PC-9 (cell line): ENCODE data around the gene RASAL2. TPM values are rescaled to one million over a fixed set of nuclear protein-coding genes. Genes with fewer than 3 reads are reported as not detected.

Experiments
- BruUV-seq: library from RNA; stranded (reverse); fragments of 400-500 nt; replicated peaks from 2 replicates; lab custom pipeline; 2021; lab: Mats Ljungman, UMichigan
- CTCF ChIA-PET: fragments of 300-600 bp; sonication (Branson Sonifier 250); formaldehyde crosslinking; loops from one replicate; lab custom pipeline; 2022; ENCODE audit warnings: antibody characterized with exemption; lab: Charles Lee
- POLR2A ChIA-PET: fragments of 300-600 bp; sonication (Branson Sonifier 250); formaldehyde crosslinking; loops from one replicate; lab custom pipeline; 2022; ENCODE audit warnings: antibody characterized with exemption; ENCODE audit not compliant: unreplicated experiment; lab: Charles Lee
- DNase-seq, 2 experiments: peaks; one replicate each; pipeline versions ENCODE4 v3.0.0 to v3.0.0-alpha.2; 2015 to 2022; ENCODE audit warnings: mixed read lengths in 1 of 2
- H2AFZ ChIP-seq: fragments of 200-600 bp; sonication (generic); 2 replicates; pipeline ENCODE4 v1.8.1; 2017; ENCODE audit warnings: antibody characterized with exemption
- H3F3A ChIP-seq: fragments of 200-600 bp; sonication (generic); 2 replicates; pipeline ENCODE4 v1.8.1; 2017; ENCODE audit warnings: antibody characterized with exemption, mild to moderate bottlenecking, low read depth; ENCODE audit not compliant: insufficient read depth
- H3K27ac ChIP-seq: fragments of 200-600 bp; sonication (generic); 2 replicates; pipeline ENCODE4 v1.6.1; 2016; ENCODE audit warnings: mixed run types
- H3K27me3 ChIP-seq: fragments of 200-600 bp; sonication (generic); 2 replicates; pipeline ENCODE4 v1.6.1; 2016; ENCODE audit warnings: low read depth, mixed run types; ENCODE audit not compliant: insufficient read depth
- H3K36me3 ChIP-seq: fragments of 200-600 bp; sonication (generic); 2 replicates; pipeline ENCODE4 v1.6.1; 2016; ENCODE audit warnings: low read depth, mixed run types
- H3K4me1 ChIP-seq: fragments of 200-600 bp; sonication (generic); replicated peaks from 2 replicates; pipeline ENCODE4 v1.6.1; 2016; ENCODE audit warnings: mixed run types; ENCODE audit not compliant: insufficient read depth
- H3K4me2 ChIP-seq: fragments of 200-600 bp; sonication (generic); 2 replicates; pipeline ENCODE4 v1.6.1; 2017; ENCODE audit warnings: mixed run types
- H3K4me3 ChIP-seq: fragments of 200-600 bp; sonication (generic); 2 replicates; pipeline ENCODE4 v1.6.1; 2016; ENCODE audit warnings: mixed run types
- H3K79me2 ChIP-seq: fragments of 200-600 bp; sonication (generic); 2 replicates; pipeline ENCODE4 v1.6.1; 2017; ENCODE audit warnings: low read depth, mixed run types
- H3K9me2 ChIP-seq: fragments of 200-600 bp; sonication (generic); 2 replicates; pipeline ENCODE4 v1.8.1; 2017; ENCODE audit warnings: mild to moderate bottlenecking; ENCODE audit not compliant: insufficient read depth
- H3K9me3 ChIP-seq: fragments of 200-600 bp; sonication (generic); 2 replicates; pipeline ENCODE4 v1.8.1; 2016; ENCODE audit warnings: low read depth; ENCODE audit not compliant: insufficient read depth
- H4K20me1 ChIP-seq: fragments of 200-600 bp; sonication (generic); 2 replicates; pipeline ENCODE4 v1.8.1; 2017; ENCODE audit not compliant: insufficient read depth
- CTCF ChIP-seq: fragments of 200-600 bp; sonication (generic); conservative IDR thresholded peaks from 2 replicates; pipeline ENCODE4 v1.6.1; 2017; ENCODE audit warnings: mixed run types, antibody characterized with exemption, mild to moderate bottlenecking, moderate library complexity
- EZH2 ChIP-seq: fragments of 200-600 bp; sonication (generic); IDR thresholded peaks from 2 replicates; pipeline ENCODE4 v1.8.0; 2017; ENCODE audit warnings: antibody characterized with exemption, low read depth
- intact Hi-C: fragments of 100-400 bp; cut with micrococcal nuclease; formaldehyde crosslinking; loops from one replicate; pipeline ENCODE4 v1.10.0; 2022; ENCODE audit not compliant: unreplicated experiment
- total RNA-seq: library from RNA; stranded (reverse); gene quantifications from 2 replicates; pipeline ENCODE4 v1.2.3, GENCODE V29; 2021

Gene RASAL2
- total RNA-seq, 1 experiment from 2014 or later = 54.1 TPM

- BruUV-seq = no TSS peak
- POLR2A ChIA-PET = no interaction called here
- H3K27ac ChIP-seq = no peak overlapping the region
Measured at GRCh38 chr1:178487070-178487615, 393.2 kb downstream of the RASAL2 start.

DNA sequence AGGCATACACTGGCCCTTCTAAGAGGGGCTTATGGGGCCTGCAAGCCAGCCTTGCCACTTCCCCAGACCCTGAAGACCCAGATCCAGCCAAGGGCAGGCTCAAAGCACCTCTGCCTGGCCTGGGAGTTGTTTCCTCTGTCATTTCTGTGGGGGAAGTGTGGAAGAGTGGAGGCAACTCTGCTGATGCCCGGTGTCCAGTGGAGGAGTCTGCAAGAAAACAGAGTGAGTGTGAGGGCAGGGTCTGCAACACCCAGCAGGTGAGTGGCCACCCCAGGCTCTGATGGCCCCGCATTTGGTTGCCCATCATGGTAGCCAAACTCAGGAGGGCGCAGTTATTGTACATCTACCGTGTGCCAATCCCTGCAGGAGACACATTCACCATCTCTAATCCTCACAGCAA is 394.5 kb downstream of the RASAL2 start:
- Histone ChIP-seq H3K4me3 (no peak overlapping the region), H3K4me1 (no peaks in the 10 kb centered on the region), H4K20me1 (no peaks in the 10 kb centered on the region), H3K79me2 (no peaks in the 10 kb centered on the region), H3F3A (no peaks in the 10 kb centered on the region), H3K27ac (no peak overlapping the region), H3K9me3 (no peaks in the 10 kb centered on the region), H2AFZ (no peak overlapping the region), H3K36me3 (no peaks in the 10 kb centered on the region), H3K4me2 (no peak overlapping the region), H3K9me2 (no peaks in the 10 kb centered on the region), H3K27me3 (no peaks in the 10 kb centered on the region)
- DNase-seq = no peak
- CTCF ChIA-PET = no interaction called here
- POLR2A ChIA-PET = no interaction called here
- TF ChIP-seq CTCF (no peak), EZH2 (no peak)
- no TSS peak for BruUV-seq
- intact Hi-C loops = no loop called here

More at GRCh38 chr1:178487070-178487615, 393.2 kb downstream of the RASAL2 start:
- H4K20me1 ChIP-seq = no peaks in the 10 kb centered on the region
- H3F3A ChIP-seq = no peaks in the 10 kb centered on the region
- no peaks in the 10 kb centered on the region for H3K27me3 ChIP-seq
- H3K4me1 ChIP-seq = no peaks in the 10 kb centered on the region
- H3K79me2 ChIP-seq = no peaks in the 10 kb centered on the region
- no peak for TF ChIP-seq EZH2
- no peak for TF ChIP-seq CTCF
- H3K4me3 ChIP-seq = no peak overlapping the region
- CTCF ChIA-PET = no interaction called here
- intact Hi-C loops = no loop called here
- no peaks in the 10 kb centered on the region for H3K36me3 ChIP-seq
- no peak overlapping the region for H2AFZ ChIP-seq
- H3K9me3 ChIP-seq = no peaks in the 10 kb centered on the region
- DNase-seq = no peak
- H3K9me2 ChIP-seq = no peaks in the 10 kb centered on the region
- no peak overlapping the region for H3K4me2 ChIP-seq

GRCh38 chr1:178489399-178489798 is 395.5 kb downstream of the RASAL2 start:
- Histone ChIP-seq H3K9me2 (no peaks in the 10 kb centered on the region), H4K20me1 (no peaks in the 10 kb centered on the region), H3K27ac (no peak overlapping the region), H3K36me3 (no peaks in the 10 kb centered on the region), H3K27me3 (no peaks in the 10 kb centered on the region), H3K4me2 (no peak overlapping the region), H3F3A (no peaks in the 10 kb centered on the region), H3K9me3 (no peaks in the 10 kb centered on the region), H2AFZ (no peak overlapping the region), H3K4me1 (no peaks in the 10 kb centered on the region), H3K4me3 (no peak overlapping the region), H3K79me2 (no peaks in the 10 kb centered on the region)
- CTCF ChIA-PET = no interaction called here
- no TSS peak for BruUV-seq
- intact Hi-C loops = no loop called here
- POLR2A ChIA-PET = no interaction called here
- no peak for TF ChIP-seq CTCF
- no peak for TF ChIP-seq EZH2
- no peak for DNase-seq
